IMR-90 (cell line): Measurements from ENCODE around the gene PYGM. TPM values are rescaled to one million over a fixed set of nuclear protein-coding genes. Genes with fewer than 3 reads are reported as not detected.

ENCODE experiments used
- ATAC-seq: fragments of 200-7000 bp; cut with Tn5 transposase; 2 replicates; pipeline ENCODE4 v1.9.1; 2020; ENCODE audit warnings: low read depth, mild to moderate bottlenecking, moderate library complexity
- BruUV-seq: library from RNA; stranded (reverse); fragments of 400-500 nt; replicated peaks from 2 replicates; lab custom pipeline; 2021; lab: Mats Ljungman, UMichigan
- CTCF ChIA-PET: fragments of 300-600 bp; formaldehyde crosslinking; extraction: SDS; loops from one replicate; lab custom pipeline; 2021; ENCODE audit warnings: antibody characterized with exemption; lab: Yijun Ruan, JAX
- POLR2A ChIA-PET: fragments of 300-600 bp; sonication (Branson Sonifier 250); formaldehyde crosslinking; loops from one replicate; lab custom pipeline; 2022; ENCODE audit warnings: antibody characterized with exemption; ENCODE audit not compliant: unreplicated experiment; lab: Charles Lee
- DNase-seq: peaks from one replicate; pipeline ENCODE4 v3.0.0; 2013
- H2AFZ ChIP-seq: replicated peaks from 2 replicates; pipeline ENCODE3; 2013; ENCODE audit warnings: low read length, mild to moderate bottlenecking; ENCODE audit not compliant: poor library complexity
- H2AK5ac ChIP-seq: 2 replicates; pipeline ENCODE4 v1.6.1; 2013; ENCODE audit warnings: low read depth, low read length, inconsistent platforms
- H2AK9ac ChIP-seq: replicated peaks from 2 replicates; pipeline ENCODE3; 2013; ENCODE audit warnings: mild to moderate bottlenecking, low read depth, low read length, moderate library complexity; ENCODE audit not compliant: poor library complexity
- H2BK120ac ChIP-seq: 2 replicates; pipeline ENCODE4 v1.6.1; 2013; ENCODE audit warnings: low read depth, low read length, inconsistent platforms
- H2BK15ac ChIP-seq: 3 replicates; pipeline ENCODE4 v1.6.1; 2013; ENCODE audit warnings: low read depth, low read length, inconsistent platforms
- H2BK20ac ChIP-seq: 2 replicates; pipeline ENCODE4 v1.6.1; 2013; ENCODE audit warnings: low read depth, mild to moderate bottlenecking, inconsistent platforms, low read length, moderate library complexity
- H2BK5ac ChIP-seq: 2 replicates; pipeline ENCODE4 v1.6.1; 2013; ENCODE audit warnings: mild to moderate bottlenecking, low read depth, low read length, inconsistent platforms; ENCODE audit not compliant: poor library complexity, severe bottlenecking
- H3K14ac ChIP-seq: replicated peaks from 2 replicates; pipeline ENCODE4 v1.6.1; 2013; ENCODE audit warnings: low read depth, low read length, inconsistent platforms
- H3K18ac ChIP-seq: 2 replicates; pipeline ENCODE4 v1.6.1; 2013; ENCODE audit warnings: low read depth, low read length, control low read depth
- H3K23ac ChIP-seq: 2 replicates; pipeline ENCODE4 v1.6.1; 2013; ENCODE audit warnings: low read depth, low read length, inconsistent platforms
- H3K27ac ChIP-seq: 2 replicates; pipeline ENCODE4 v1.5.1; 2013; ENCODE audit warnings: mild to moderate bottlenecking, control low read depth, low read length; ENCODE audit not compliant: insufficient read depth
- H3K27me3 ChIP-seq: 2 replicates; pipeline ENCODE4 v1.6.1; 2013; ENCODE audit warnings: low read length; ENCODE audit not compliant: control insufficient read depth, insufficient read depth
- H3K36me3 ChIP-seq: 2 replicates; pipeline ENCODE4 v1.6.1; 2013; ENCODE audit warnings: low read length, mixed read lengths; ENCODE audit not compliant: control insufficient read depth, insufficient read depth
- H3K4ac ChIP-seq: 2 replicates; pipeline ENCODE4 v1.6.1; 2013; ENCODE audit warnings: low read depth, low read length, inconsistent platforms
- H3K4me1 ChIP-seq: 2 replicates; pipeline ENCODE4 v1.6.1; 2013; ENCODE audit warnings: low read length, mixed read lengths; ENCODE audit not compliant: control insufficient read depth, insufficient read depth
- H3K4me2 ChIP-seq: 2 replicates; pipeline ENCODE4 v1.6.1; 2013; ENCODE audit warnings: low read depth, mild to moderate bottlenecking, control low read depth, low read length, moderate library complexity
- H3K4me3 ChIP-seq: 2 replicates; pipeline ENCODE4 v1.5.1; 2013; ENCODE audit warnings: low read depth, mild to moderate bottlenecking, control low read depth, low read length, moderate library complexity; ENCODE audit not compliant: insufficient read depth
- H3K56ac ChIP-seq: 2 replicates; pipeline ENCODE4 v1.6.1; 2013; ENCODE audit warnings: low read length, inconsistent platforms; ENCODE audit not compliant: insufficient read depth; ENCODE audit errors: extremely low read depth
- H3K79me1 ChIP-seq, 2 experiments: 2 replicates each; pipeline ENCODE4 v1.6.1; 2013; ENCODE audit warnings: low read length in 2 of 2, inconsistent platforms in 1 of 2, low read depth in 1 of 2
- H3K9ac ChIP-seq: 2 replicates; pipeline ENCODE4 v1.6.1; 2013; ENCODE audit warnings: low read depth, low read length, control low read depth
- H3K9me1 ChIP-seq: 2 replicates; pipeline ENCODE4 v1.6.1; 2013; ENCODE audit warnings: low read length, inconsistent platforms; ENCODE audit not compliant: insufficient read depth
- H3K9me3 ChIP-seq: 2 replicates; pipeline ENCODE4 v1.6.1; 2013; ENCODE audit warnings: low read length; ENCODE audit not compliant: control insufficient read depth, insufficient read depth
- H4K20me1 ChIP-seq: 2 replicates; pipeline ENCODE4 v1.6.1; 2013; ENCODE audit warnings: low read length, inconsistent platforms; ENCODE audit not compliant: insufficient read depth
- H4K5ac ChIP-seq: 2 replicates; pipeline ENCODE4 v1.6.1; 2013; ENCODE audit warnings: mild to moderate bottlenecking, low read depth, low read length, control low read depth
- H4K8ac ChIP-seq, 2 experiments: 2 replicates each; pipeline ENCODE4 v1.6.1; 2013; ENCODE audit warnings: low read depth in 2 of 2, low read length in 2 of 2, control low read depth in 1 of 2, inconsistent platforms in 1 of 2
- H4K91ac ChIP-seq: 2 replicates; pipeline ENCODE4 v1.6.1; 2013; ENCODE audit warnings: low read depth, low read length, inconsistent platforms; ENCODE audit not compliant: insufficient read depth
- BHLHE40 ChIP-seq: fragments of 150-350 bp; IDR thresholded peaks from 2 replicates; pipeline ENCODE4 v1.6.1; 2016; ENCODE audit warnings: mild to moderate bottlenecking, low read depth, low read length
- CEBPB ChIP-seq: IDR thresholded peaks from 2 replicates; pipeline ENCODE4 v1.6.1; 2012; ENCODE audit warnings: low read depth, low read length, improper control_type of control experiment
- CHD1 ChIP-seq: IDR thresholded peaks from 2 replicates; pipeline ENCODE4 v1.6.1; 2012; ENCODE audit warnings: low read depth, low read length, improper control_type of control experiment
- CTCF ChIP-seq: conservative IDR thresholded peaks from 2 replicates; pipeline ENCODE4 v1.5.1; 2012; ENCODE audit warnings: mild to moderate bottlenecking, low read depth, low read length, improper control_type of control experiment
- FOS ChIP-seq: fragments of 150-350 bp; IDR thresholded peaks from 2 replicates; pipeline ENCODE4 v1.6.1; 2016; ENCODE audit warnings: low read depth, low read length
- MAZ ChIP-seq: IDR thresholded peaks from 2 replicates; pipeline ENCODE4 v1.6.1; 2012; ENCODE audit warnings: low read depth, mild to moderate bottlenecking, low read length, improper control_type of control experiment, moderate library complexity, borderline replicate concordance
- MXI1 ChIP-seq: IDR thresholded peaks from 2 replicates; pipeline ENCODE4 v1.6.1; 2012; ENCODE audit warnings: low read depth, mild to moderate bottlenecking, low read length, moderate library complexity, borderline replicate concordance
- NFE2L2 ChIP-seq: fragments of 150-350 bp; IDR thresholded peaks from 2 replicates; pipeline ENCODE4 v1.6.1; 2016; ENCODE audit warnings: low read depth, mild to moderate bottlenecking, low read length
- POLR2A ChIP-seq: IDR thresholded peaks from 2 replicates; pipeline ENCODE4 v1.6.1; 2012; ENCODE audit warnings: mild to moderate bottlenecking, low read depth, low read length
- RAD21 ChIP-seq: IDR thresholded peaks from 2 replicates; pipeline ENCODE4 v1.6.1; 2012; ENCODE audit warnings: low read length, improper control_type of control experiment
- RCOR1 ChIP-seq: IDR thresholded peaks from 2 replicates; pipeline ENCODE4 v1.6.1; 2012; ENCODE audit warnings: mild to moderate bottlenecking, low read length, improper control_type of control experiment; ENCODE audit not compliant: insufficient replicate concordance
- RFX5 ChIP-seq: IDR thresholded peaks from 2 replicates; pipeline ENCODE4 v1.8.0; 2012; ENCODE audit warnings: low read depth, mild to moderate bottlenecking, low read length, moderate library complexity
- SMC3 ChIP-seq: fragments of 150-350 bp; IDR thresholded peaks from 2 replicates; pipeline ENCODE4 v1.6.1; 2016; ENCODE audit warnings: low read depth, mild to moderate bottlenecking, antibody characterized with exemption, low read length, moderate library complexity
- WGBS, 2 experiments: methylation state at CpG; one replicate each; pipeline versions ENCODE4 v1.1.5 to v1.1.7; 2013; ENCODE audit warnings: missing lambda C conversion rate in 2 of 2; ENCODE audit not compliant: insufficient read length in 1 of 2; ENCODE audit errors: extremely low coverage in 2 of 2; 5-methylcytosine and 5-hydroxymethylcytosine counted together
- dilution Hi-C: fragments of 300-500 bp; cut with HindIII; formaldehyde crosslinking; loops from one replicate; pipeline ENCODE4 v1.14.3; 2018; ENCODE audit warnings: low sequenced_read_pairs; ENCODE audit not compliant: unreplicated experiment
- in situ Hi-C: fragments of 300-500 bp; cut with MboI; formaldehyde crosslinking; loops from 3 replicates; pipeline ENCODE4 v1.14.3; 2019; ENCODE audit warnings: low sequenced_read_pairs, inconsistent platforms, mixed read lengths
- intact Hi-C: fragments of 100-400 bp; cut with micrococcal nuclease; formaldehyde crosslinking; loops from 2 replicates; pipeline ENCODE4 v1.10.0; 2022
- polyA plus RNA-seq, 3 experiments: library from polyadenylated mRNA; depleted of rRNA; stranded (reverse); fragments of >200 nt; gene quantifications; 2 replicates each; pipeline ENCODE4 v1.2.3, GENCODE V29; 2012; ENCODE audit warnings: low replicate concordance in 1 of 3
- total RNA-seq: library from RNA; depleted of rRNA; stranded (reverse); fragments of >200 nt; gene quantifications from 2 replicates; pipeline ENCODE4 v1.2.3, GENCODE V29; 2012
- TF ChIP-seq, protein P1 (sequence below): fragments of 150-350 bp; IDR thresholded peaks from 2 replicates; pipeline ENCODE4 v1.6.1; 2017; ENCODE audit warnings: mild to moderate bottlenecking, antibody characterized with exemption, low read length, low read depth
- TF ChIP-seq, protein P2 (sequence below): fragments of 150-350 bp; IDR thresholded peaks from 2 replicates; pipeline ENCODE4 v1.6.1; 2016; ENCODE audit warnings: low read depth, mild to moderate bottlenecking, low read length, moderate library complexity, borderline replicate concordance

Gene PYGM
- total and polyA plus RNA-seq, 2 of the 4 experiments (the other 2 are of a cell fraction), result 0.18 to 0.21 TPM

- WGBS, 2 experiments, result 100% methylated on average over 1 of the region's 14 CpGs; no CpG with 5 or more reads in 1 of the 2 experiments
- Histone ChIP-seq H3K79me1 (no peaks in the 10 kb centered on the region), H2BK5ac (no peak overlapping the region), H2AK9ac (no peak overlapping the region), H3K18ac (no peak overlapping the region), H3K27me3 (no peaks in the 10 kb centered on the region), H3K4me3 (no peak overlapping the region), H3K4me1 (no peaks in the 10 kb centered on the region), H3K27ac (no peak overlapping the region), H2AFZ (no peak overlapping the region), H3K9me3 (no peaks in the 10 kb centered on the region), H3K9me1 (no peaks in the 10 kb centered on the region), H3K23ac (no peak overlapping the region), H3K4ac (no peak overlapping the region), H4K91ac (no peak overlapping the region), H4K8ac (no peak overlapping the region), H3K9ac (no peak overlapping the region), H2BK20ac (no peak overlapping the region), H3K56ac (no peak overlapping the region), H3K36me3 (peaks cover 28% of the 10 kb centered on the region), H3K4me2 (no peak overlapping the region), H4K5ac (no peak overlapping the region), H3K14ac (no peak overlapping the region), H2BK120ac (no peak overlapping the region), H2BK15ac (no peak overlapping the region), H4K20me1 (no peaks in the 10 kb centered on the region), H2AK5ac (no peak overlapping the region)
- dilution Hi-C loops (no loop called here), intact Hi-C loops (no loop called here), in situ Hi-C loops (no loop called here)
- CTCF ChIA-PET, result no interaction called here
- TF ChIP-seq RFX5 (no peak), FOS (no peak), POLR2A (no peak), MXI1 (no peak), CTCF (no peak), BHLHE40 (no peak), MAZ (no peak), SMC3 (no peak), RAD21 (no peak), CEBPB (no peak), NFE2L2 (no peak), CHD1 (no peak), RCOR1 (no peak)
- TF ChIP-seq, protein P1, sequence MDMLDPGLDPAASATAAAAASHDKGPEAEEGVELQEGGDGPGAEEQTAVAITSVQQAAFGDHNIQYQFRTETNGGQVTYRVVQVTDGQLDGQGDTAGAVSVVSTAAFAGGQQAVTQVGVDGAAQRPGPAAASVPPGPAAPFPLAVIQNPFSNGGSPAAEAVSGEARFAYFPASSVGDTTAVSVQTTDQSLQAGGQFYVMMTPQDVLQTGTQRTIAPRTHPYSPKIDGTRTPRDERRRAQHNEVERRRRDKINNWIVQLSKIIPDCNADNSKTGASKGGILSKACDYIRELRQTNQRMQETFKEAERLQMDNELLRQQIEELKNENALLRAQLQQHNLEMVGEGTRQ, result no peak
- TF ChIP-seq, protein P2, sequence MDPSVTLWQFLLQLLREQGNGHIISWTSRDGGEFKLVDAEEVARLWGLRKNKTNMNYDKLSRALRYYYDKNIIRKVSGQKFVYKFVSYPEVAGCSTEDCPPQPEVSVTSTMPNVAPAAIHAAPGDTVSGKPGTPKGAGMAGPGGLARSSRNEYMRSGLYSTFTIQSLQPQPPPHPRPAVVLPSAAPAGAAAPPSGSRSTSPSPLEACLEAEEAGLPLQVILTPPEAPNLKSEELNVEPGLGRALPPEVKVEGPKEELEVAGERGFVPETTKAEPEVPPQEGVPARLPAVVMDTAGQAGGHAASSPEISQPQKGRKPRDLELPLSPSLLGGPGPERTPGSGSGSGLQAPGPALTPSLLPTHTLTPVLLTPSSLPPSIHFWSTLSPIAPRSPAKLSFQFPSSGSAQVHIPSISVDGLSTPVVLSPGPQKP, result no peak
- ATAC-seq (no peak), DNase-seq (no peak)
- no TSS peak for BruUV-seq
- POLR2A ChIA-PET, result interaction anchor here (0.6 kb wide), 1 partner anchor 9 kb away, joined by 4 read pairs; no protein-coding TSS in a partner anchor
Measured at GRCh38 chr11:64791781-64792291, 32.1 kb upstream of the PYGM start.
